ENCODE data around the gene SIGLEC14. TPM values are rescaled to one million over a fixed set of nuclear protein-coding genes. Genes with fewer than 3 reads are reported as not detected.
"Not testable (repeated sequence)": the region's sequence is repeated elsewhere in the genome, so short reads cannot be mapped to it uniquely, and the experiment has no call there.

SIGLEC14 gene
- total RNA-seq (ENCODE audit: low replicate concordance): not detected in 2 replicates

- DNase-seq (ENCODE audit: low read depth); H3K4me3 ChIP-seq (ENCODE audit: low read depth, low read length): not testable (repeated sequence)
These were observed at the start of gene SIGLEC14 for GRCh38 chr19:51646730-51647129. Gene SIGLEC14 (minus strand): TSS chr19:51646825. CDS start chr19:51646759, 66 bp downstream.

GRCh38 chr19:51695702-51696315, 49.2 kb upstream of the SIGLEC14 start:
- no peak for TF ChIP-seq CTCF (IDR thresholded peaks at IDR 0.05; ENCODE audit: insufficient read depth, low read length)
- DNase-seq (ENCODE audit: low read depth): no peak
- H3K4me3 ChIP-seq (ENCODE audit: low read depth, low read length): no peak overlapping the region

- no peak for DNase-seq (ENCODE audit: low read depth)
- no peak overlapping the region for H3K4me3 ChIP-seq (ENCODE audit: low read depth, low read length)
- TF ChIP-seq CTCF (IDR thresholded peaks at IDR 0.05; ENCODE audit: insufficient read depth, low read length): no peak
These were observed 48.5 kb upstream of the SIGLEC14 start for GRCh38 chr19:51695088-51695487.

- DNase-seq (ENCODE audit: low read depth): no peak
- no peak overlapping the region for H3K4me3 ChIP-seq (ENCODE audit: low read depth, low read length)
- TF ChIP-seq CTCF (IDR thresholded peaks at IDR 0.05; ENCODE audit: insufficient read depth, low read length): no peak
These were observed 47.9 kb upstream of the SIGLEC14 start for GRCh38 chr19:51694318-51695085.

- no peak for TF ChIP-seq CTCF (IDR thresholded peaks at IDR 0.05; ENCODE audit: insufficient read depth, low read length)
- H3K4me3 ChIP-seq (ENCODE audit: low read depth, low read length): no peak overlapping the region
- DNase-seq (ENCODE audit: low read depth): no peak
These were observed 47.2 kb upstream of the SIGLEC14 start for GRCh38 chr19:51693819-51694218.

- peak within 1 kb of the TSS; percentile 97 for H3K4me3 ChIP-seq (ENCODE audit: low read depth, low read length)
- DNase-seq (ENCODE audit: low read depth): no peak
These were observed 46.6 kb upstream of the SIGLEC14 start, which contains the start of gene SPACA6 for GRCh38 chr19:51693260-51693659. Gene SPACA6 (plus strand): TSS chr19:51693330. CDS start chr19:51693527, 197 bp downstream.

More at GRCh38 chr19:51693260-51693659, 46.6 kb upstream of the SIGLEC14 start, which contains the start of gene SPACA6:
- no peak for TF ChIP-seq CTCF (IDR thresholded peaks at IDR 0.05; ENCODE audit: insufficient read depth, low read length)
